GM06990 (cell line): Measurements from ENCODE around the gene CWC15.

Source experiments
- DNase-seq: peaks from one replicate; pipeline ENCODE4 v3.0.0-alpha.2; 2011; ENCODE audit not compliant: insufficient read length; ENCODE audit errors: extremely low read depth
- H3K27me3 ChIP-seq: replicated peaks from 2 replicates; pipeline ENCODE4 v1.6.0; 2011; ENCODE audit warnings: low read length; ENCODE audit not compliant: control insufficient read depth, insufficient read depth
- H3K36me3 ChIP-seq: 2 replicates; pipeline ENCODE4 v1.5.1; 2011; ENCODE audit warnings: low read length; ENCODE audit not compliant: control insufficient read depth, insufficient read depth
- H3K4me3 ChIP-seq: replicated peaks from 2 replicates; pipeline ENCODE4 v1.5.1; 2011; ENCODE audit warnings: low read depth, mild to moderate bottlenecking, control low read depth, low read length
- CTCF ChIP-seq: IDR thresholded peaks from 2 replicates; pipeline ENCODE4 v1.5.1; 2011; ENCODE audit warnings: low read length, control low read depth, mild to moderate bottlenecking, inconsistent platforms; ENCODE audit not compliant: insufficient read depth, poor library complexity, severe bottlenecking

CWC15 gene

GRCh38 chr11:94946812-94947211 is 26.5 kb downstream of the CWC15 start:
- TF ChIP-seq CTCF: no peak
- no peak for DNase-seq
- Histone ChIP-seq H3K4me3 (no peak overlapping the region), H3K27me3 (no peaks in the 10 kb centered on the region), H3K36me3 (no peaks in the 10 kb centered on the region)

GRCh38 chr11:94941131-94941530 is 32.2 kb downstream of the CWC15 start:
- no peaks in the 10 kb centered on the region for H3K27me3 ChIP-seq
- H3K4me3 ChIP-seq: no peak overlapping the region
- DNase-seq: no peak
- TF ChIP-seq CTCF: no peak
- no peaks in the 10 kb centered on the region for H3K36me3 ChIP-seq

GRCh38 chr11:94939346-94939745 is 34.0 kb downstream of the CWC15 start:
- DNase-seq: no peak
- no peaks in the 10 kb centered on the region for H3K36me3 ChIP-seq
- TF ChIP-seq CTCF: no peak
- no peaks in the 10 kb centered on the region for H3K27me3 ChIP-seq
- H3K4me3 ChIP-seq: no peak overlapping the region

GRCh38 chr11:94938095-94939055 is 35.0 kb downstream of the CWC15 start:
- Histone ChIP-seq H3K4me3 (no peak overlapping the region), H3K36me3 (no peaks in the 10 kb centered on the region), H3K27me3 (no peaks in the 10 kb centered on the region)
- no peak for DNase-seq
- no peak for TF ChIP-seq CTCF

- TF ChIP-seq CTCF: no peak
- H3K36me3 ChIP-seq: no peaks in the 10 kb centered on the region
- DNase-seq: no peak
- no peak overlapping the region for H3K4me3 ChIP-seq
- no peaks in the 10 kb centered on the region for H3K27me3 ChIP-seq
These were observed 38.5 kb downstream of the CWC15 start for GRCh38 chr11:94934846-94935245.
